Nephron (organoid): Measurements from ENCODE around the gene FAM120B.

ENCODE experiments used
- H3K27ac Mint-ChIP-seq, 3 experiments: 2 replicates each; pipeline ENCODE4 v1.8.0; 2020; ENCODE audit warnings: mixed read lengths in 3 of 3, mild to moderate bottlenecking in 2 of 3, moderate library complexity in 1 of 3
- H3K27me3 Mint-ChIP-seq: 2 replicates; pipeline ENCODE4 v1.8.0; 2021; ENCODE audit warnings: low read depth, mild to moderate bottlenecking, moderate library complexity, mixed read lengths
- H3K36me3 Mint-ChIP-seq: 2 replicates; pipeline ENCODE4 v1.8.0; 2020; ENCODE audit warnings: low read depth, mixed read lengths
- H3K4me1 Mint-ChIP-seq: 2 replicates; pipeline ENCODE4 v1.8.0; 2020; ENCODE audit warnings: mixed read lengths
- H3K4me3 Mint-ChIP-seq, 3 experiments: 2 replicates each; pipeline ENCODE4 v1.8.0; 2020; ENCODE audit warnings: mild to moderate bottlenecking in 3 of 3, mixed read lengths in 3 of 3, moderate library complexity in 2 of 3
- H3K9me3 Mint-ChIP-seq: 2 replicates; pipeline ENCODE4 v1.8.0; 2020; ENCODE audit warnings: mixed read lengths
- CTCF ChIP-seq, 3 experiments: fragments of 200-600 bp; sonication (generic); IDR thresholded peaks; one replicate each; pipeline ENCODE4 v1.5.0; 2021; ENCODE audit warnings: antibody characterized with exemption in 3 of 3; ENCODE audit not compliant: unreplicated experiment in 3 of 3

Gene FAM120B

GRCh38 chr6:170308761-170309160, 2.2 kb downstream of the FAM120B start:
- no peak for TF ChIP-seq CTCF (IDR thresholded peaks at IDR 0.05; ENCODE audit: unreplicated experiment in 3 of 3)
- Mint-ChIP-seq H3K4me3 (peak overlapping the region; percentile 80 to 97 (median 92)), H3K36me3 (peaks cover 6% of the 10 kb centered on the region), H3K9me3 (peaks cover 4% of the 10 kb centered on the region), H3K27ac (peak overlapping the region in 1 of 3 experiments; percentile 44), H3K27me3 (no peaks in the 10 kb centered on the region), H3K4me1 (peaks cover 50% of the 10 kb centered on the region)

- Mint-ChIP-seq H3K36me3 (peaks cover 2% of the 10 kb centered on the region), H3K4me3 (peak overlapping the region in 1 of 3 experiments; percentile 27), H3K9me3 (no peaks in the 10 kb centered on the region), H3K27ac (no peak overlapping the region), H3K27me3 (no peaks in the 10 kb centered on the region), H3K4me1 (peaks cover 55% of the 10 kb centered on the region)
- TF ChIP-seq CTCF (IDR thresholded peaks at IDR 0.05; ENCODE audit: unreplicated experiment in 3 of 3) = no peak
These were observed 5.1 kb downstream of the FAM120B start for GRCh38 chr6:170311696-170312095.

DNA sequence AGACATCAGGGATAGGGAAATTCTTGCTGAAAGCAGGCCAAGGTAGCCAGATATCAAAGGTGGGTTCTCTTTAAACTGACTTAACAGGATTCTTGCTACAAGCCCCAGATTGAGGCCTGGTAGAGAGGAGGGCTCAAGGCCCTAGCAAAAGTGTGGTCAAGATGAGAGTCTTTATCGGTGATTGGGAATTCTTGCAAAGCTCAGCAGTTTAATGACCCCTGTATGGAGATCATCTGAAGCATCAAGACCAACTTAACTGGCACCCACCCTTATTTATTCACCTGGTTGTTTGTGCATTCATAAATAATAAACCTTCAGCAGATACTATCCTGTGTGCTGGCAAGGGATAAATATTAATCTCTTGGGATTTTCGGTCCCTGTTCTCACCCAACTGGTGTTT, 6.3 kb downstream of the FAM120B start:
- peaks cover 12% of the 10 kb centered on the region for H3K36me3 Mint-ChIP-seq
- no peaks in the 10 kb centered on the region for H3K9me3 Mint-ChIP-seq
- no peak overlapping the region for H3K27ac Mint-ChIP-seq
- no peak for TF ChIP-seq CTCF (IDR thresholded peaks at IDR 0.05; ENCODE audit: unreplicated experiment in 3 of 3)
- H3K4me3 Mint-ChIP-seq = no peak overlapping the region
- H3K4me1 Mint-ChIP-seq = peaks cover 45% of the 10 kb centered on the region
- no peaks in the 10 kb centered on the region for H3K27me3 Mint-ChIP-seq

- TF ChIP-seq CTCF (IDR thresholded peaks at IDR 0.05; ENCODE audit: unreplicated experiment in 3 of 3) = no peak
- no peaks in the 10 kb centered on the region for H3K9me3 Mint-ChIP-seq
- no peak overlapping the region for H3K27ac Mint-ChIP-seq
- peaks cover 35% of the 10 kb centered on the region for H3K4me1 Mint-ChIP-seq
- peaks cover 20% of the 10 kb centered on the region for H3K36me3 Mint-ChIP-seq
- H3K27me3 Mint-ChIP-seq = no peaks in the 10 kb centered on the region
- no peak overlapping the region for H3K4me3 Mint-ChIP-seq
These were observed 7.2 kb downstream of the FAM120B start for GRCh38 chr6:170313716-170314295.

DNA sequence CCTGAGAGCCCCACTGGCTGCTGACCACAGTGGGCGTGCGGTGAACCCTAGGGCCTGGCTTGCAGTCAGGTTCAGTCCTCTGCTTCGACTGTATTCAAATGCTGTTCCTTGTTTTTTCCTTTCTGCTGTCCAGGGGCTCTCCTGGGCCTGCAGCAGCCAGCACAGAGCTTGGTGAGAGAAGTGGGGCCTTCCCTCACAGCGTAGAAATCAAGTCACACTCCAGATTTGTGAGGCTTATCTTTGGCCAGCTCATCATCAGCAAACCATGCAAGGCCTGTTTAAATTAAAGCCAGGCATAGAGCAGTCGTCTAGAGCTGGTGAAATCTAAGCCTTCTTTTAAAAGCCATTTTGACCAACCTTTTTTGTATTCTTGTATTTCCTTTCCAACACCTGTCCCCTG, 8.4 kb downstream of the FAM120B start:
- Mint-ChIP-seq H3K27me3 (no peaks in the 10 kb centered on the region), H3K27ac (no peak overlapping the region)
- TF ChIP-seq CTCF (IDR thresholded peaks at IDR 0.05; ENCODE audit: unreplicated experiment in 3 of 3) = no peak

DNA sequence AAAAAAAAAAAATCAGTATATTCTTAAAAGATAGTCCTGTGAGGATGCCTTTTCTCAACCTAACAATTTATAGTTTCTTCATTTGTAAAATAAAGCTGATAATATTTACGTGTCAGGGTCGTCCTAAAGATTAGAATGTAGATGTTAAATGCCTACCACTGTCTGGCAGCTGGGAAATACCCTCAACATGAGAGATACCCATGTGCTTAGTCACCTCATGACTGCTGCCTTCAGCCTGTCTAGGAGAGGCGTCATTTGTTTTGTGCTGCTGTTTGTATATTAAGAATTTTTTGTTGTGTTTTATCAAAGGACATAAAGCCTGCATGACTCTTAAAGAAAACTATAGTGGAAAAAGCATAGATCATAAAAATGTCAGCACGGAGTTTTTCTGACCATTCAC, 9.5 kb downstream of the FAM120B start:
- H3K4me1 Mint-ChIP-seq = peaks cover 23% of the 10 kb centered on the region
- peaks cover 41% of the 10 kb centered on the region for H3K36me3 Mint-ChIP-seq
- H3K4me3 Mint-ChIP-seq = no peak overlapping the region
- H3K27me3 Mint-ChIP-seq = no peaks in the 10 kb centered on the region
- H3K27ac Mint-ChIP-seq = no peak overlapping the region
- H3K9me3 Mint-ChIP-seq = no peaks in the 10 kb centered on the region
- no peak for TF ChIP-seq CTCF (IDR thresholded peaks at IDR 0.05; ENCODE audit: unreplicated experiment in 3 of 3)

More for the DNA sequence above, 8.4 kb downstream of the FAM120B start:
- Mint-ChIP-seq H3K4me1 (peaks cover 31% of the 10 kb centered on the region), H3K36me3 (peaks cover 31% of the 10 kb centered on the region), H3K4me3 (no peak overlapping the region), H3K9me3 (no peaks in the 10 kb centered on the region)
